ENCODE data around the gene KATNA1.

DNA sequence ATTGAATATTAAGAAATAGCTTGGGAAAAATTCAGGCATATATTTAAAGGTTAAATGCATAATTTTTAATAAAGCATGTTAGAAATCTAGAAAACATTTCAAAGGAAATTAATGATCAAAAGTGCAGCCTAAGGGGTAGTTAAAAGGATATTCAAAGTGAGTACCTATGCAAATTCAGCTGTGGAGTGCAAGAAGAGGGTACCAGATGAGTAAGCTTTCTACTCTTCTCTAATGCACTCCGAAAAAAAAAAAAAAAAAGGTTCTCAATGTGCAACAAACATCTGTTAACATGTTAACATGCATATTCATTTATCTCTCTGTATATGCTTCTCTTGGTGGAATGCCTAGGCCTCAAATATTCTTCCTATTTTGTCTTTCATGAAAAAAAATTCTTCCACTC, 32.0 kb upstream of the KATNA1 start:
- TF ChIP-seq, protein P1, sequence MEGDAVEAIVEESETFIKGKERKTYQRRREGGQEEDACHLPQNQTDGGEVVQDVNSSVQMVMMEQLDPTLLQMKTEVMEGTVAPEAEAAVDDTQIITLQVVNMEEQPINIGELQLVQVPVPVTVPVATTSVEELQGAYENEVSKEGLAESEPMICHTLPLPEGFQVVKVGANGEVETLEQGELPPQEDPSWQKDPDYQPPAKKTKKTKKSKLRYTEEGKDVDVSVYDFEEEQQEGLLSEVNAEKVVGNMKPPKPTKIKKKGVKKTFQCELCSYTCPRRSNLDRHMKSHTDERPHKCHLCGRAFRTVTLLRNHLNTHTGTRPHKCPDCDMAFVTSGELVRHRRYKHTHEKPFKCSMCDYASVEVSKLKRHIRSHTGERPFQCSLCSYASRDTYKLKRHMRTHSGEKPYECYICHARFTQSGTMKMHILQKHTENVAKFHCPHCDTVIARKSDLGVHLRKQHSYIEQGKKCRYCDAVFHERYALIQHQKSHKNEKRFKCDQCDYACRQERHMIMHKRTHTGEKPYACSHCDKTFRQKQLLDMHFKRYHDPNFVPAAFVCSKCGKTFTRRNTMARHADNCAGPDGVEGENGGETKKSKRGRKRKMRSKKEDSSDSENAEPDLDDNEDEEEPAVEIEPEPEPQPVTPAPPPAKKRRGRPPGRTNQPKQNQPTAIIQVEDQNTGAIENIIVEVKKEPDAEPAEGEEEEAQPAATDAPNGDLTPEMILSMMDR (IDR thresholded peaks at IDR 0.05; ENCODE audit: low read depth, low read length, missing input control): no peak
- TF ChIP-seq TAF1 (conservative IDR thresholded peaks at IDR 0.05) (no peak), GABPA (IDR thresholded peaks at IDR 0.05 in 1 of 2, conservative IDR thresholded peaks at IDR 0.05 in 1 of 2) (no peak), RXRA (IDR thresholded peaks at IDR 0.05) (no peak)
- TF ChIP-seq, protein P2, sequence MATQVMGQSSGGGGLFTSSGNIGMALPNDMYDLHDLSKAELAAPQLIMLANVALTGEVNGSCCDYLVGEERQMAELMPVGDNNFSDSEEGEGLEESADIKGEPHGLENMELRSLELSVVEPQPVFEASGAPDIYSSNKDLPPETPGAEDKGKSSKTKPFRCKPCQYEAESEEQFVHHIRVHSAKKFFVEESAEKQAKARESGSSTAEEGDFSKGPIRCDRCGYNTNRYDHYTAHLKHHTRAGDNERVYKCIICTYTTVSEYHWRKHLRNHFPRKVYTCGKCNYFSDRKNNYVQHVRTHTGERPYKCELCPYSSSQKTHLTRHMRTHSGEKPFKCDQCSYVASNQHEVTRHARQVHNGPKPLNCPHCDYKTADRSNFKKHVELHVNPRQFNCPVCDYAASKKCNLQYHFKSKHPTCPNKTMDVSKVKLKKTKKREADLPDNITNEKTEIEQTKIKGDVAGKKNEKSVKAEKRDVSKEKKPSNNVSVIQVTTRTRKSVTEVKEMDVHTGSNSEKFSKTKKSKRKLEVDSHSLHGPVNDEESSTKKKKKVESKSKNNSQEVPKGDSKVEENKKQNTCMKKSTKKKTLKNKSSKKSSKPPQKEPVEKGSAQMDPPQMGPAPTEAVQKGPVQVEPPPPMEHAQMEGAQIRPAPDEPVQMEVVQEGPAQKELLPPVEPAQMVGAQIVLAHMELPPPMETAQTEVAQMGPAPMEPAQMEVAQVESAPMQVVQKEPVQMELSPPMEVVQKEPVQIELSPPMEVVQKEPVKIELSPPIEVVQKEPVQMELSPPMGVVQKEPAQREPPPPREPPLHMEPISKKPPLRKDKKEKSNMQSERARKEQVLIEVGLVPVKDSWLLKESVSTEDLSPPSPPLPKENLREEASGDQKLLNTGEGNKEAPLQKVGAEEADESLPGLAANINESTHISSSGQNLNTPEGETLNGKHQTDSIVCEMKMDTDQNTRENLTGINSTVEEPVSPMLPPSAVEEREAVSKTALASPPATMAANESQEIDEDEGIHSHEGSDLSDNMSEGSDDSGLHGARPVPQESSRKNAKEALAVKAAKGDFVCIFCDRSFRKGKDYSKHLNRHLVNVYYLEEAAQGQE (IDR thresholded peaks at IDR 0.05): no peak
- TF ChIP-seq, protein P3, sequence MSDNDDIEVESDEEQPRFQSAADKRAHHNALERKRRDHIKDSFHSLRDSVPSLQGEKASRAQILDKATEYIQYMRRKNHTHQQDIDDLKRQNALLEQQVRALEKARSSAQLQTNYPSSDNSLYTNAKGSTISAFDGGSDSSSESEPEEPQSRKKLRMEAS (IDR thresholded peaks at IDR 0.05): no peak
